GM19372 (cell line): Measurements from ENCODE around the gene TLE4.
"Not testable (repeated sequence)": the region's sequence is repeated elsewhere in the genome, so short reads cannot be mapped to it uniquely, and the experiment has no call there.

Source experiments
- ATAC-seq: cut with Tn5 transposase; IDR thresholded peaks from one replicate; pipeline ENCODE4 v1.9.1; 2021; ENCODE audit warnings: mild to moderate bottlenecking, low read depth, moderate library complexity; ENCODE audit not compliant: unreplicated experiment

TLE4 gene

GRCh38 chr9:79630521-79631403, 59.0 kb downstream of the TLE4 start:
- ATAC-seq, result peak; percentile 64

- no peak for ATAC-seq
Observed at GRCh38 chr9:79632060-79632459, 60.3 kb downstream of the TLE4 start.

GRCh38 chr9:79632705-79633104, 60.9 kb downstream of the TLE4 start:
- ATAC-seq, result no peak

GRCh38 chr9:79633558-79633957, 61.8 kb downstream of the TLE4 start:
- ATAC-seq, result no peak

GRCh38 chr9:79637177-79637925, 65.6 kb downstream of the TLE4 start:
- no peak for ATAC-seq

GRCh38 chr9:79638806-79639205, 67.0 kb downstream of the TLE4 start:
- ATAC-seq, result no peak

GRCh38 chr9:79639354-79639753, 67.6 kb downstream of the TLE4 start:
- no peak for ATAC-seq

GRCh38 chr9:79640067-79640466, 68.3 kb downstream of the TLE4 start:
- not testable (repeated sequence) for ATAC-seq

GRCh38 chr9:79641070-79641469, 69.3 kb downstream of the TLE4 start:
- no peak for ATAC-seq

- no peak for ATAC-seq
Observed at GRCh38 chr9:79642671-79643070, 70.9 kb downstream of the TLE4 start.

- no peak for ATAC-seq
Observed at GRCh38 chr9:79644048-79644447, 72.3 kb downstream of the TLE4 start.

GRCh38 chr9:79644601-79645000, 72.8 kb downstream of the TLE4 start:
- ATAC-seq, result no peak

GRCh38 chr9:79645110-79645509, 73.3 kb downstream of the TLE4 start:
- ATAC-seq, result no peak

GRCh38 chr9:79646096-79646495, 74.3 kb downstream of the TLE4 start:
- ATAC-seq, result no peak

GRCh38 chr9:79651251-79651795, 79.6 kb downstream of the TLE4 start:
- ATAC-seq, result peak; percentile 69

- no peak for ATAC-seq
Observed at GRCh38 chr9:79652598-79652997, 80.8 kb downstream of the TLE4 start.

GRCh38 chr9:79654591-79655382, 83.0 kb downstream of the TLE4 start:
- ATAC-seq, result not testable (repeated sequence)

- ATAC-seq, result no peak
Observed at GRCh38 chr9:79655551-79655950, 83.8 kb downstream of the TLE4 start.

- no peak for ATAC-seq
Observed at GRCh38 chr9:79656169-79656568, 84.4 kb downstream of the TLE4 start.

- ATAC-seq, result no peak
Observed at GRCh38 chr9:79657891-79658290, 86.1 kb downstream of the TLE4 start.

GRCh38 chr9:79658926-79659325, 87.2 kb downstream of the TLE4 start:
- ATAC-seq, result no peak
